Endothelial cell of umbilical vein (primary cell): ENCODE measurements around the gene ARHGAP15. TPM values are rescaled to one million over a fixed set of nuclear protein-coding genes. Genes with fewer than 3 reads are reported as not detected.

Experiments
- BruUV-seq: library from RNA; stranded (reverse); fragments of 400-500 nt; replicated peaks from 2 replicates; lab custom pipeline; 2021; lab: Mats Ljungman, UMichigan
- CTCF ChIA-PET: fragments of 300-600, 350-600 bp; sonication (Branson Sonifier 250); formaldehyde crosslinking; loops from one replicate; lab custom pipeline; 2021; ENCODE audit warnings: antibody characterized with exemption, inconsistent platforms; lab: Charles Lee
- POLR2A ChIA-PET: fragments of 300-600, 350-600 bp; sonication (Branson Sonifier 250); formaldehyde crosslinking; loops from one replicate; lab custom pipeline; 2021; ENCODE audit warnings: antibody characterized with exemption, inconsistent platforms; lab: Charles Lee
- DNase-seq: peaks from one replicate; pipeline ENCODE4 v3.0.0-alpha.2; 2011; ENCODE audit warnings: low read depth, low spot score
- FAIRE-seq: peaks from 2 replicates; lab custom pipeline; 2011; peaks lifted over from hg19 to GRCh38; lab: Jason Lieb, UNC
- H2AFZ ChIP-seq: 2 replicates; pipeline ENCODE4 v1.6.0; 2012; ENCODE audit warnings: low read depth, low read length, control low read depth, inconsistent platforms
- H3K27ac ChIP-seq: 2 replicates; pipeline ENCODE4 v1.5.1; 2011; ENCODE audit warnings: low read depth, mild to moderate bottlenecking, control low read depth, low read length, moderate library complexity; ENCODE audit not compliant: insufficient read depth
- H3K27me3 ChIP-seq, 2 experiments: 2 replicates each; pipeline versions ENCODE4 v1.6.0 to v1.6.1; 2011; ENCODE audit warnings: low read length in 2 of 2, mixed read lengths in 1 of 2; ENCODE audit not compliant: control insufficient read depth in 2 of 2, insufficient read depth in 2 of 2
- H3K36me3 ChIP-seq, 2 experiments: 2 replicates in 1 of 2; 3 replicates in 1 of 2; pipeline ENCODE4 v1.5.1; 2011; ENCODE audit warnings: low read length in 2 of 2, mild to moderate bottlenecking in 1 of 2, moderate library complexity in 1 of 2; ENCODE audit not compliant: control insufficient read depth in 2 of 2, insufficient read depth in 2 of 2; ENCODE audit errors: extremely low read depth in 1 of 2
- H3K4me1 ChIP-seq: 3 replicates; pipeline ENCODE4 v1.5.1; 2011; ENCODE audit warnings: mild to moderate bottlenecking, low read length; ENCODE audit not compliant: control insufficient read depth, insufficient read depth; ENCODE audit errors: extremely low read depth
- H3K4me2 ChIP-seq: 2 replicates; pipeline ENCODE4 v1.6.1; 2011; ENCODE audit warnings: low read length, control low read depth, mixed read lengths; ENCODE audit not compliant: insufficient read depth
- H3K4me3 ChIP-seq, 3 experiments: fragments of 200-600 bp in 1 of 3; sonication (generic), shearing (Covaris generic) in 1 of 3; replicated peaks in 1 of 3; 2 replicates each; pipeline ENCODE4 v1.5.1; 2011 to 2016; ENCODE audit warnings: control low read depth in 3 of 3, low read length in 3 of 3, mild to moderate bottlenecking in 2 of 3, inconsistent platforms in 1 of 3, low read depth in 1 of 3, moderate library complexity in 1 of 3; ENCODE audit not compliant: insufficient read depth in 1 of 3
- H3K79me2 ChIP-seq: 2 replicates; pipeline ENCODE4 v1.6.0; 2012; ENCODE audit warnings: low read length, inconsistent platforms; ENCODE audit not compliant: control insufficient read depth, insufficient read depth
- H3K9ac ChIP-seq: replicated peaks from 2 replicates; pipeline ENCODE3; 2011; ENCODE audit warnings: low read length, control low read depth; ENCODE audit not compliant: insufficient read depth; ENCODE audit errors: extremely low read depth
- H3K9me1 ChIP-seq: replicated peaks from 3 replicates; pipeline ENCODE4 v1.6.0; 2011; ENCODE audit warnings: mild to moderate bottlenecking, low read length; ENCODE audit not compliant: control insufficient read depth, insufficient read depth; ENCODE audit errors: extremely low read depth
- H3K9me3 ChIP-seq: replicated peaks from 2 replicates; pipeline ENCODE4 v1.5.1; 2012; ENCODE audit warnings: low read length, inconsistent platforms; ENCODE audit not compliant: control insufficient read depth, insufficient read depth
- H4K20me1 ChIP-seq: replicated peaks from 2 replicates; pipeline ENCODE3; 2011; ENCODE audit warnings: mild to moderate bottlenecking, low read length; ENCODE audit not compliant: control insufficient read depth, insufficient read depth; ENCODE audit errors: extremely low read depth
- CTCF ChIP-seq, 2 donors: IDR thresholded peaks; 1 replicate in 1 of 2; 2 replicates in 1 of 2; pipeline ENCODE4 v1.5.1; 2011; ENCODE audit warnings: low read length in 2 of 2, mild to moderate bottlenecking in 2 of 2, moderate library complexity in 2 of 2, control low read depth in 1 of 2, inconsistent platforms in 1 of 2, low read depth in 1 of 2; ENCODE audit not compliant: insufficient read depth in 1 of 2; ENCODE audit errors: extremely low read depth in 1 of 2
- EZH2 ChIP-seq: IDR thresholded peaks from 2 replicates; pipeline ENCODE4 v1.6.1; 2012; ENCODE audit warnings: borderline replicate concordance, low read depth, mild to moderate bottlenecking, moderate library complexity, low read length, inconsistent platforms; ENCODE audit not compliant: severe bottlenecking
- FOS ChIP-seq: IDR thresholded peaks from 2 replicates; pipeline ENCODE4 v1.6.1; 2011; ENCODE audit warnings: mild to moderate bottlenecking, low read length, moderate library complexity, borderline replicate concordance; ENCODE audit not compliant: insufficient read depth
- GATA2 ChIP-seq: IDR thresholded peaks from 2 replicates; pipeline ENCODE4 v1.7.0; 2011; ENCODE audit warnings: low read depth, mild to moderate bottlenecking, moderate library complexity, mixed read lengths, low read length; ENCODE audit not compliant: insufficient read length, insufficient read depth
- JUN ChIP-seq: IDR thresholded peaks from 2 replicates; pipeline ENCODE4 v1.6.1; 2011; ENCODE audit warnings: borderline replicate concordance, low read depth; ENCODE audit not compliant: insufficient read length, insufficient read depth
- MAX ChIP-seq: IDR thresholded peaks from 2 replicates; pipeline ENCODE4 v1.6.1; 2011; ENCODE audit not compliant: insufficient read depth, insufficient read length
- MYC ChIP-seq: IDR thresholded peaks from one replicate; pipeline ENCODE4 v1.6.1; 2011; ENCODE audit warnings: mild to moderate bottlenecking, low read depth, low read length
- POLR2A ChIP-seq: IDR thresholded peaks from 2 replicates; pipeline ENCODE4 v1.6.1; 2012; ENCODE audit warnings: low read depth, mild to moderate bottlenecking, control low read depth, low read length
- POLR2AphosphoS5 ChIP-seq: IDR thresholded peaks from 2 replicates; pipeline ENCODE4 v1.6.1; 2012; ENCODE audit warnings: low read depth, mild to moderate bottlenecking, control low read depth, low read length, moderate library complexity; ENCODE audit not compliant: insufficient read depth
- dilution Hi-C: fragments of 300-500 bp; cut with MboI; formaldehyde crosslinking; loops from one replicate; pipeline ENCODE4 v1.15.0; 2019; ENCODE audit warnings: low sequenced_read_pairs; ENCODE audit not compliant: extremely low pct_ligation_motif_present
- intact Hi-C: fragments of 100-400 bp; cut with micrococcal nuclease; formaldehyde crosslinking; loops from one replicate; pipeline ENCODE4 v1.10.0; 2022
- polyA plus RNA-seq, 4 experiments: library from polyadenylated mRNA; depleted of rRNA in 3 of 4; stranded (reverse) in 3 of 4; unstranded in 1 of 4; fragments of >200 nt; gene quantifications; 2 replicates each; pipeline versions ENCODE4 v1.2.1 to v1.2.3, GENCODE V29; 2011 to 2012; ENCODE audit warnings: missing spikeins in 1 of 4
- total RNA-seq: library from RNA; stranded (reverse); gene quantifications from 2 replicates; pipeline ENCODE4 v1.2.3, GENCODE V29; 2021

ARHGAP15 gene
- total and polyA plus RNA-seq, 2 donors (not counting 3 experiments of a cell fraction or from before 2014, with no cell fraction given), result not detected

GRCh38 chr2:143786026-143786765, 657.0 kb downstream of the ARHGAP15 start:
- FAIRE-seq (no peak), DNase-seq (no peak)
- dilution Hi-C loops, result no loop called here
- Histone ChIP-seq H3K4me2 (no peak overlapping the region), H2AFZ (no peak overlapping the region), H3K9ac (no peak overlapping the region), H3K36me3 (no peaks in the 10 kb centered on the region), H3K27ac (no peak overlapping the region), H3K9me1 (no peaks in the 10 kb centered on the region), H4K20me1 (no peaks in the 10 kb centered on the region), H3K27me3 (no peaks in the 10 kb centered on the region), H3K4me1 (no peaks in the 10 kb centered on the region), H3K9me3 (no peaks in the 10 kb centered on the region), H3K4me3 (no peak overlapping the region), H3K79me2 (no peaks in the 10 kb centered on the region)
- ChIA-PET CTCF (no interaction called here), POLR2A (no interaction called here)
- intact Hi-C loops, result no loop called here
- no TSS peak for BruUV-seq
- TF ChIP-seq MAX (no peak), GATA2 (no peak), CTCF (IDR thresholded peaks at IDR 0.05; ENCODE audit: extremely low read depth in 1 of 2, insufficient read depth in 1 of 2, low read depth in 1 of 2, low read length in 2 of 2) (no peak), MYC (no peak), EZH2 (no peak), FOS (no peak), JUN (no peak), POLR2A (no peak), POLR2AphosphoS5 (no peak)
